Mononuclear cell (primary cell): Measurements from ENCODE around the gene AUTS2. TPM values are rescaled to one million over a fixed set of nuclear protein-coding genes. Genes with fewer than 3 reads are reported as not detected.

Experiments used
- H3K27me3 ChIP-seq: 2 replicates; pipeline ENCODE4 v1.6.0; 2011; ENCODE audit warnings: low read length, control low read depth; ENCODE audit not compliant: insufficient read depth
- H3K4me1 ChIP-seq: 2 replicates; pipeline ENCODE4 v1.5.1; 2011; ENCODE audit warnings: mild to moderate bottlenecking, low read length, control low read depth; ENCODE audit not compliant: insufficient read depth
- H3K4me3 ChIP-seq: 2 replicates; pipeline ENCODE4 v1.5.1; 2011; ENCODE audit warnings: mild to moderate bottlenecking, low read length, moderate library complexity
- H3K9me3 ChIP-seq: 2 replicates; pipeline ENCODE4 v1.5.1; 2011; ENCODE audit warnings: low read depth, mild to moderate bottlenecking, control low read depth, low read length
- total RNA-seq: library from RNA; depleted of rRNA; stranded (reverse); fragments of >200 nt; gene quantifications from one replicate; pipeline ENCODE4 v1.2.3, GENCODE V29; 2012

AUTS2 gene
- total RNA-seq, 1 donor: 16.5 TPM

DNA sequence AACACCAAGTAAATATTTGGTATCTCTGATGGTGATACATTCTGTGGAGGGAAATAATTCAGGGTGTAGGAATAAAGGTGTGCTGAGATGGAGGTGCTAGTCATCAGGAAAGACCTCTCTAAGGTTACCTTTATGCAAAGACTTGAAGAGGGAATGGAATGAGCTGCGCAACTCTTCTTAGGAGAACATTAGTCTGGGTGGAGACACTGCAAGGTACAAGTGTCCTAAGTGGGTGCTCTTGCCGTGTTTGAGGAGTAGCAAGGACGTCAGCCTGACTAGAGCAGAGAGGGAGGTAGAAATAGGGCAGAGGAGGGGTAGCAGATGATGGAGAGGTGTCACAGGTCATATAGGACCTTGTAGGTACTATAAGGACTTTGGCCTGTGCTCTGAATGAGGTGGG lies 148.1 kb downstream of the AUTS2 start:
- Histone ChIP-seq H3K27me3 (no peaks in the 10 kb centered on the region), H3K4me1 (no peaks in the 10 kb centered on the region), H3K4me3 (no peak overlapping the region), H3K9me3 (no peaks in the 10 kb centered on the region)

DNA sequence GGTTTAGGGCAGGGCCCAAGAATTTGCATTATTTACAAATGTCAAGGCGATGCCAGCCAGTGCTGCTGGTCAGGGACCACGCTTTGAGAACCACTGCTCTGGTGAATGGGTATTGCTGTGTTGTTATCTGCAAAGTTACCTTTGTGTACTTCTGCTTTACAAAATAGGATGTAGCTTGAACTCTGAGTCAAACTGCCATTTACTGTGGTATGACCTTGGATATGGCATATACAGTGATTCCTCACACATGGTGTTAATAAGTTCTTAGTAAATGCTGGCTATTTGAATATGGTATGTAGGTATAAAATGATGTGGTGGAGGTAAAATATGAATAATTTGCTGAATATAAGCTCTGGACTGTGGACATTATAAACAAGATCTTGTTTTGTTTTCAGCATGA lies 148.9 kb downstream of the AUTS2 start:
- Histone ChIP-seq H3K9me3 (no peaks in the 10 kb centered on the region), H3K4me1 (no peaks in the 10 kb centered on the region), H3K4me3 (no peak overlapping the region), H3K27me3 (no peaks in the 10 kb centered on the region)

DNA sequence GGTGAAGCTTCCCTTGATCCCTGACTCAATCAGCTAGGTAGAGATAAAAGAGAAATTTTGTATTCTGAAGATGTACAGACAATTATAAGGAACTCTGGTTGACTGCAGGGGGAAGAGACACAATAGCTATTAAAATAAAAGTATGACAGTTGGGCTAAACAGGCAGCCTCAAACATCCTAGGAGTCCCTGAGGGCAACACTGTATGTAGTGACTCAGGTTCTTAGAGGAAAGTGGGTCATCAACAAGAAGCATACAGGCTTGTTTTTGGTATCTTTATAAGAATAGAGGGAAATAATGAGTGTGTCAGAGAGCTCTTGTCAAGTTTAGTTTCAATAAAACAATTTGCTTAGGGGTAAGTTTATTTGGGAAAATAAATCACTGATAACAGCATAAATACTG lies 150.3 kb downstream of the AUTS2 start:
- Histone ChIP-seq H3K27me3 (no peaks in the 10 kb centered on the region), H3K9me3 (no peaks in the 10 kb centered on the region), H3K4me3 (no peak overlapping the region), H3K4me1 (no peaks in the 10 kb centered on the region)

DNA sequence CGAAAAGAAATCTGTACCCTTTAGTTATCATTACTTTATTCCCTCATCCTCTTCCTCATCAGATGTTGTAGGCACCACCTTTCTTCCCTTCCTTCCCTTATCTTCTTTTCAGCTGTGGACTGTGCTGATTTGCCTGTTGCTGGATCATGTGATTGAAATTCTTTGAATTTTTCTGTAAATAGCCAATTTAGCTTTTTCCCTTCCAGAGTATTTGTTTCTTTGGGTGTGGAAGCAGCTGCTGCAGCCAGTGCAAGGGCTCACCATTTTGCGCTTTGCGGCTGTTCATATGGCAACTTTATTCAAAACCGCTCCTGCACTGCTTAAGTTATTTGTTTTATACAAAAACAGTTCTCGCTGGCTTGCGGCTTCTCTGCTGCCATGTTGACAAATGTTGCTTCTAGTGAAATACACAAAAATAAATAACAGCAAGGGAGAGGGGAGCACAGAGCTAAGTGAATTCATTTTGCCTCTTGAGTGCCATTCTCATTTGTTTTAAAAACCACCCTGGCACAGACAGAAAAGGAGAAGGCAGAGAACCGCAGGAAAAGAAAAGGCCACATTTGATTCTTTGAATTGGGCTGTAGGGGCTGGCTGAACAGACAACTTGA lies 151.2 kb downstream of the AUTS2 start:
- H3K4me3 ChIP-seq: no peak overlapping the region
- H3K9me3 ChIP-seq: no peaks in the 10 kb centered on the region
- no peaks in the 10 kb centered on the region for H3K27me3 ChIP-seq
- no peaks in the 10 kb centered on the region for H3K4me1 ChIP-seq

DNA sequence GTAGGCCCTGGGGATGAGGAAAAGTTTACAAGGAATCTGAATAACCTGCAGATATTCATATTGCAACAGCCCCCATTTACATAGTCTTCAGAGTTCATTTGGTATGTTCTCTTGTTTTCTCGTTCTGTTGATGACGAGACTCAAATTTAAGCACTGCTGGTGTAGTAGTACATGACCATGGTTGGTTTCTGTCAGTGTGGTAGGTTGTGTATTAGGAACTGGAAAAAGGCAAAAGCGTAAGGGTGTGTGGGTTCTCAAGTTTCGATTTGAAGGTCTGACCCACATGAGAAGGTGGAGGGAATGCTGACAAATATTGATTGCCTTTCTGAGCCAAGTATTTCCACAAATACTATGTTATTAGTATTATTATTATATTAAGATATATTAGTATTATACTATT lies 151.7 kb downstream of the AUTS2 start:
- Histone ChIP-seq H3K4me1 (no peaks in the 10 kb centered on the region), H3K27me3 (no peaks in the 10 kb centered on the region), H3K9me3 (no peaks in the 10 kb centered on the region), H3K4me3 (no peak overlapping the region)

DNA sequence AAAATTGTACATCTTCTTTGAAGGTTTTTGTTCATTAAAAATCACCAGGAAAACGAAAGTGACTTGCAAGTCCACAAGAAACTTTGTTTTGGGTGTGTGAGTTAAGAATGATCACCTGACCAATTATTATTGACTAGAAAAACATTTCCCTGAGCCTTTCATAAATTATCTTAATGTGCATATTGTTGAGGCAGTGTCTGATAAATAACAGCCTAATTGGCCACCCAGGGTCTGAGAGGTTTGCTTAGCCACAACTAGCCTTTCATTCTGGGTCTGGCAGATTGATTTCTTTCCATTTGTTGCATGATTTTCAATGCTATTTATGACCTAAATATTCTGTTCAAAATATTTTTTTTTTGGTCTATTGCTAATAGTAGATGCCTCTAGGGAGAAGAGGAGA lies 152.8 kb downstream of the AUTS2 start:
- Histone ChIP-seq H3K4me3 (no peak overlapping the region), H3K9me3 (no peaks in the 10 kb centered on the region), H3K4me1 (no peaks in the 10 kb centered on the region)

DNA sequence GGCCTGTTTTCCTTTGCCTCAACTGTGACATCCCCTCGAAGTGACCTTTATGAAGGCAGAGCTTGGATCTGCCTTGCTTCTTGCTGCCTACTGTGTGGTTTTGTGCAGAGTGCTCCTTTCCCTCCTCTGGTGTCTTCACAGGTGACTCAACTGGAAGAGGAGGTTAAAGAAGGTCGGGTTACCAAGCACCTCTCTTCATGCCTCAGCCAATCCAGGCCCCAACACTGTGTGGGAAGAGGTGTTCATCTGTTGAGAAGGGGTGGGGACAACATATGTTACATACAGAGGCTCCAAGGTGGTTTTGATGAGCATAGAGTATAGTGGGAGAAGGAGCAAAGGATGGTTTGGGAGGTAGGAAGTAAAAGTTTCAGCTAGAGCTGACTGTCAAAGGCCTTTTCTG lies 155.7 kb downstream of the AUTS2 start:
- Histone ChIP-seq H3K9me3 (no peaks in the 10 kb centered on the region), H3K27me3 (no peaks in the 10 kb centered on the region), H3K4me3 (no peak overlapping the region), H3K4me1 (no peaks in the 10 kb centered on the region)

More for the DNA sequence above, 152.8 kb downstream of the AUTS2 start:
- no peaks in the 10 kb centered on the region for H3K27me3 ChIP-seq

DNA sequence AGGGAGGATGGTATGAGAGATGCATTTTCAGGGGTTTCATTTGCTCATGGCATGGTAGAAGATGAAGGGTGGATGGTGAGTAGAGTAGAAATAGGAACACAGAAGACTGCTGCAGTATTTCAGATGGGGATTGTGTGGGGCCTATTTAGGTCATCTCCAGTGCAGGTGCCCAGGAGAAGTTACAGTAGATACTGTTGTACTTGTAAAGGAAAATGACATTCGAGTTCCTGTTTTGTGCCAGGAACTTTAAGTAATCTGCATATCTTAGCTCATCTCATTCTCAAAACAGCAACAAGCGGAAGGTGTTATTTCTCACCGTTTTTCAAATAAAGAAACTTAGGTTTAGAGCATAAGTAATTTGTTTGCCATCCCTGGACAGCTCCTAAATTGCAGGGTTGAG lies 156.2 kb downstream of the AUTS2 start:
- no peaks in the 10 kb centered on the region for H3K9me3 ChIP-seq
- H3K4me1 ChIP-seq: no peaks in the 10 kb centered on the region
- no peaks in the 10 kb centered on the region for H3K27me3 ChIP-seq
- no peak overlapping the region for H3K4me3 ChIP-seq

DNA sequence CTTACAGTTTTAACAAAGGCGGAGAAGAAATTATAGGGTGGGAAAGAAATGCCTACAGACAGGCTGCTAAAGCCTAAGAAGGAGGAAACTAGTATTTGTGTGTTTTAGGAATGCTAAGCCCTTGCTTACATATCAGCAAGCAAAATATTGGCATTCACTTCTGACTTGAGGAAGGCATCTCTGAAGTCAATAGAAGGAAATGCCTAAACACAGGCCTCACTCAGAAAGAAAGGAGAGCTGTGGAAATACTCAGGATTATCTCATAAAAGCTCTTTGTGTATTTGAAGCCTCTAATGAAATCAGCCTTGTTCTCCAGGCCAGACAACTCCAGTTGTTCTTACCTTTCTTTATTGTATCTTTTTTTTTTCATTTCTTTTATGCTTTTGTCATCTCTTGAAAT lies 158.0 kb downstream of the AUTS2 start:
- no peak overlapping the region for H3K4me3 ChIP-seq
- no peaks in the 10 kb centered on the region for H3K4me1 ChIP-seq
- no peaks in the 10 kb centered on the region for H3K9me3 ChIP-seq
- no peaks in the 10 kb centered on the region for H3K27me3 ChIP-seq

DNA sequence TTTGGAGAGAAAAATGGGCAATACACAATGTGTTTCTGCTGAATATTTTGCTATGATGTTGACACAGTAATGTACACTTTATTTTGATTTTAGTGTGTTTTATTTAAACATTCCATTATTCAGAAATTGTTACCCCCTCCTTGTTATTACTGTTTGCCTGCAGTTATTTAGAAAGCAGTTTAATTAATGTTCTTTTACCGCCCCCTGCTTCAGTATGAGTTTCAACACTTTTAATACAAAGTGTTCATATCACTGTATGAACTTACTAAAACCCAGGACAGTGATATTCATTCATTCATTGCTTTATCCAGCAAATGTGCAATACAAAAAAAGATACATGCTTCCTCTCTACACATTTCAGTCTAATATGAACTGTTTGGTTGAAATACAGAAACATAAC lies 159.3 kb downstream of the AUTS2 start:
- Histone ChIP-seq H3K9me3 (no peaks in the 10 kb centered on the region), H3K4me1 (no peaks in the 10 kb centered on the region), H3K4me3 (no peak overlapping the region), H3K27me3 (no peaks in the 10 kb centered on the region)

DNA sequence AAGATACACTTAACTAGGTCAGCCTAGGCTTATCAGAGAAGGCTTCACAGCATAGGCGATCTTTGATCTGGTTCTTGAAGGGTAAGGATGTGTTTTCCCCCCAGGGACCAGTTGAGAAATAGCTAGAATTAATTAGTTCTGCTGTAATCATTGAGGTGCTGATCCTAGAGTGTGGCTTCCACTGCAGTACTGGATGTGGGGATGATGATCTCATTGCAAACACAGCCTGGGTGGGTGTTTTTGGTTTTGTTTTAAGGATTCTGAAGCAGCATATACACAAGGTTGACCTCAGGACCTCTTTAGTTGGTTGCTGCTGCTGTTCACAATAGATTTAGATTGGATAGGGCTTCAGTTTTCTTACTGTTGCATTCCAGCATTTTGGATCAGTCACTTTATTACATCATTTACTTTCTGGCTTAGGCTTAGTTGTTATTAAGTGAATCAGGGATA lies 159.7 kb downstream of the AUTS2 start:
- Histone ChIP-seq H3K4me1 (no peaks in the 10 kb centered on the region), H3K4me3 (no peak overlapping the region), H3K27me3 (no peaks in the 10 kb centered on the region), H3K9me3 (no peaks in the 10 kb centered on the region)

DNA sequence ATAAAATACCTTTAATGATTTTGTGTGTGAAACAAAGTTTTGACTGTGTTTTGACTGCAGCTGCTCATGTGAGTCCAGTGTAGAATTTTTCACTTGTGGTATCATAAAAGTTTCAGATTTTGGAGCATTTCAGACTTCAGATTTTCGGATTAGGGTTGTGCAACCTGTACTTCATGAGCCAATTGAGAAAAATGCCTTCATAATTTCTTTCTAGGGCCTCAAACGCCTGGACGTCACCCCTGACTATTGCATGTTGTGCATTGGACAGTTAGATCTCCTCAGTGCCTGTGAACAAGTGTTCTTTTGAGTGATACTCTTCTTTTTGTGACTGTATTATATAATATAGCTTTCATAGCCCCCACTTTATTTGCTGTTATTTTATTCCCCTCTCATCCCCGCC lies 161.1 kb downstream of the AUTS2 start:
- no peaks in the 10 kb centered on the region for H3K4me1 ChIP-seq
- H3K4me3 ChIP-seq: no peak overlapping the region
- no peaks in the 10 kb centered on the region for H3K27me3 ChIP-seq
- no peaks in the 10 kb centered on the region for H3K9me3 ChIP-seq

DNA sequence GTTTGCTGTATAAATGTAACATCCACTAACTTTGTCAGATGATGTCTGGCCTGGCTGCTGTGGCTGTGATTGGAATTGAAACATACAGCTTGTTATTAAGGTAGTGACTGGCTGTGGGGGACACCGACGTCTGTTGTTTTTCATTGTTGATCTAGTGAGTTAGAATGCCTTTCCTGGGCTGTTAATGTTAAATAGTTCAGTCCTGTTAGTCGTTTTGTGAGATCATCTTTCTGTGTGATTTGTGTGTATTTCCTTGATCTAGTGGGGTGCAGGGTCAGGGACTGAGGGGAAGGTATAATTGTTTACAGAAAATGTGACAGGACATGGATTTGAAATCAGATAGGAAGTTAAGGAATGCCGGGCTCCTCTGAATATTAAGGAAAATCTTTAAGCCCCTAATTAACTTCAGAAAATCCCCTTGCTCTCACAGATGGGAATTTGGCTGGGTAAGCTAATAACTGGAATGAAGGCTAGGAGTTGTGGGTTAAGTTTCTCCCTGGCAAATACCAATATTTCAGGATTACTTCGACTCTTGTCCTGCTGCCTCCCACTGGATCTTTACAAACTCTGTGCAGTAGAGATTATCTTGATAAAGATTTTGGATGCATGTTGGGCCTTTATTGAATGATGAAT lies 163.1 kb downstream of the AUTS2 start:
- H3K9me3 ChIP-seq: no peaks in the 10 kb centered on the region
- peaks cover 6% of the 10 kb centered on the region for H3K4me1 ChIP-seq
- H3K27me3 ChIP-seq: no peaks in the 10 kb centered on the region
- no peak overlapping the region for H3K4me3 ChIP-seq

DNA sequence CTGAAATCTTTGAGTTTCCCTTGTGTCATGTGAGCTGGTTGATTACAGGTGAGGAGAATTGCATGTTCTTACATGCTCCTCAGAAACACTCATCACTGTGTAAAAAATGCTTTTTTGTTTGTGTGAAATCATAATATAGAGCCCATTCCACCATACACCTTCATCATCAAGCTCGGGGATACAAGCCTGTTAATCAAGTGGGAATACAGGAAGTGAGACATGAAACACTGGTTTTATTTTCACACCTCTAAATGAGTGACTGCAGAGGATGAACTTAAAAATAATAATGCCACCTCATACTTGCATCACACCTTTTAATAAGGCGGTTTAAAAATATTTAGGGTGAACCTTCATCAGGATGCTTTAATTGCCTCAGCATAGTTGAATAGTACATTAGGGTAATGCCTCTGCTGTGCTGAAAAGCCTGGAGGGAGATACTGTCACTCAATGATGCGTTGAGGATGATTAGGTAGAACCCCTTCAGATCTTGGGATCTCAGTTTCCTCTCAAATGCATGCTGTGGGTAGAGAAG lies 164.6 kb downstream of the AUTS2 start:
- H3K4me1 ChIP-seq: peaks cover 6% of the 10 kb centered on the region
- H3K9me3 ChIP-seq: no peaks in the 10 kb centered on the region
- no peak overlapping the region for H3K4me3 ChIP-seq
- no peaks in the 10 kb centered on the region for H3K27me3 ChIP-seq

DNA sequence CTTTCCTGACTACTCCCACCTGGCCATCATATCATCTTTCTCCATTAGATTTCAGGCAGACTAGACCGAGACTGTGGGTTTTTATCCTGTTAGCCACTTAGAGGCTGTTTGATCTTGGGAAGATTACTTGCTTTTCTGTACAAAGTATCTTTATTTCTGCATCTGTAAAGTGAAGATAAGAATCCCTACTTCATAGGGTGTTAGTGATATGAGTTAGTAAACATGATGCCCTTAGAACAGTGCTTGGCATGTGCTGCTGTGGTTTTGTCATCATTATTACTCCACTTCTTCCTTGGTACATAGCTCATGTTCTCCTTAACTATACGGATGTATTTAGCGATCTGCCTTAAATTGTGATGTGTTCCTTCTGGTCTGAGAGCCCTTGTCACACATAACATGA lies 165.2 kb downstream of the AUTS2 start:
- no peaks in the 10 kb centered on the region for H3K9me3 ChIP-seq
- peaks cover 6% of the 10 kb centered on the region for H3K4me1 ChIP-seq
- H3K4me3 ChIP-seq: no peak overlapping the region
- H3K27me3 ChIP-seq: no peaks in the 10 kb centered on the region

DNA sequence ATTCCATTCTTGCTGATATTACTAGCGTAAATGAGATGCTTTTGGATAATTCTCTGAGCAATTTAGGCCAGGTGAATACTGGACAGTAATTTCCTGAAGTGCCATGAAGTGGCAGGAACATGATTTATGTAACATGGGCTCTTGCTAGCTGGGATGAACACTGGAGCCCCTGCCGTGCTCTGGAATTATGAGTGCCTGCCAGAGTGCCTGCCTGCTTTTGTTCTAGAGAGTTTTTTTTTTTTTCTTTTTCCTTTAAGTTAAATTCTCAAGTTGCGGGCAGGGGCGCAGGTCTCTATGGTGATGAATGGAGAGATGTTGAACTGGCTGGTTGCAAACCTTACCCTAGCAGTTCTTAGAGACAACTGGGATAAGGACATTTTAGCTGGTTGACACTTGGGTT lies 165.9 kb downstream of the AUTS2 start:
- peaks cover 6% of the 10 kb centered on the region for H3K4me1 ChIP-seq
- no peaks in the 10 kb centered on the region for H3K27me3 ChIP-seq
- H3K9me3 ChIP-seq: no peaks in the 10 kb centered on the region
- no peak overlapping the region for H3K4me3 ChIP-seq
